GM18511 (cell line): Measurements from ENCODE around the gene FXYD6.
A peak's percentile ranks its signal among the peaks of the same experiment; 100 is the strongest.

Experiments used
- ATAC-seq: cut with Tn5 transposase; IDR thresholded peaks from one replicate; pipeline ENCODE4 v1.9.1; 2021; ENCODE audit warnings: mild to moderate bottlenecking, moderate library complexity; ENCODE audit not compliant: unreplicated experiment

The FXYD6 gene

DNA sequence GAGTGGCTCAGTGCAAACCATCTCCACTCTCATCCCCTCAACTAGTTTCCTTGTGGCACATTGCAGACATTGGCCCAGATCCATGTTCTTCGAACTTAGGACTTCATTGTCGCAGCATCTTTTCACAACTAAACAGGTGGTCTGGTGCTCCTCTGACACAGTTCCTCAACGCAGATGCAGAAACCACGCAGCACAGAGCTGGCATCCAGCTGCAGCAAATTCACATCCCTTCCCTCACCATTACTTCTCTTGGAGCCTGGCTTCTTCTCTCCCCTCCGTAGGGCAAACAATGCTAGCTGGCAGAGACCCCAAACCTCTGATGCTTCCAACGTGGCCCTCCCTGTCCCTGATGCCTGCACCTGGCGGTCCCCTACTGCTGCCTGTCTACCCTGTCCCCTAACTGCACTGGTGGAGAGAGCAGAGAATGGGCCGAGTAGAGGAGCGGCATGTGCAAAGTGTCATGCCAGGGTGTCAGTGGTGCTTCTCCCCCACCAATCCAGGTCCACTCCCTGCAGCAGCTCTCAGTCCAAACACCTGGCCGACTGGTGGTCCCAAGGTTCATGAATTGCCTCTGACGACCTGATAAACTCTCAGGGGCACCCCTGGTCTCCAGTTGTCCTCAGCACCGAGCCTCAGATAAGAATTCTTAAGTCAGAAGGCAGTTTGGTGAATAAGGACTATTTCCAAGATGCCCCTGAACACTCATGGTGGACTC is 34.6 kb upstream of the FXYD6 start:
- ATAC-seq = no peak

DNA sequence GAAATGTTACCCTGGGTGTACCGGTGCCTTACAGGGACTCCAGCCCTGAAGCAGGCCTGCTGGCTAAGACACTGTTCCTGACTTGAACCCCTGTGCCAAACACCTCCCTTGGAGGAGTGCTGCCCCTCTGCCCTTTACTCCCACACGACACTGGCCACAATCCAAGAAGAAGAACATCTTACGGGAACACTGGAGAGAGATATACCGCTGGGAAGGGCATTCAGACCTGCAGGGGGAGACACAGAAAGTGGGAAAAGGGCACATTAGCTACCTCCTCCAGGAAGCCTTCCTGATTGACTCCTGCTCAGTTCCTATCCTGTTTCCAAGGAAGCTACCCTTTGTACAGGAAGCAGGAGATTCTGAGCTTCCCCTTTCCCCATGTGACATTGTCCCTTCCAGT is 34.1 kb upstream of the FXYD6 start:
- ATAC-seq = no peak

DNA sequence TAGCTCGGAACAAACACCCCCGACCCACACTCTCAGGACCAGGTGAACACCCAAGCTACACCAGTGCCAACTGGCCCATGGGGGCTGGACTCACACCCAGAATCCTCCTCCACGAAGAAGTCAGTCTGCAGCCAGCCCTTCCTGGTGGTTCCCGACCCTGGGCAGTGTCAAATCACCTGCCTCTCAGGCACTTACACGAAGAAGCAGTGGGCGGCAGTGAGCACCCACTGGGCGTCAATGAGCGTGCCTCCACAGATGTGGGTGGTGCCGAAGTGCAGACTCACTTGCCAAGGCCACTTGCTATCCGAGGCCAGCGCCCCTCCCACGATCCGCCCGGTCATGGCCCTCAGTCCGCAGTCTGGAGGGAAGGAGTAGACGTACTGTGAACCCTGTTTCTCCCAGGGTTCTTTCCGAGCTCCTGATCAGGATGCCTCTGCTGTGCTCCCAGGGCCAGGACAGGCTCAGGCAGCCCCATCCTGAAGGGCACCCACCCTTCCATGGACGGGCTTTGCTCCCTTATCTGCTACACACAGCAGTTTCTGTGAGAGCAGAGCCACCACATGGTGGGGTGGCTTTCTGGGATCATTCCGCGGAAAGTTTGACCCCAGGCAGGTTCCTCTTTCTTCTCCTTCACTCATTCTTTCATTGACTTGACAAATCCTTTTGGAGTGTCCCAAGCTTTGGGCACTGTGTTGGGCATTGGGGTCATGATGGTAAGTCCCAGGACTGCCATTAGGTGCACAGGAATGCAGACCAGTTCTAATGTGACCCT is 33.3 kb upstream of the FXYD6 start:
- no peak for ATAC-seq

DNA sequence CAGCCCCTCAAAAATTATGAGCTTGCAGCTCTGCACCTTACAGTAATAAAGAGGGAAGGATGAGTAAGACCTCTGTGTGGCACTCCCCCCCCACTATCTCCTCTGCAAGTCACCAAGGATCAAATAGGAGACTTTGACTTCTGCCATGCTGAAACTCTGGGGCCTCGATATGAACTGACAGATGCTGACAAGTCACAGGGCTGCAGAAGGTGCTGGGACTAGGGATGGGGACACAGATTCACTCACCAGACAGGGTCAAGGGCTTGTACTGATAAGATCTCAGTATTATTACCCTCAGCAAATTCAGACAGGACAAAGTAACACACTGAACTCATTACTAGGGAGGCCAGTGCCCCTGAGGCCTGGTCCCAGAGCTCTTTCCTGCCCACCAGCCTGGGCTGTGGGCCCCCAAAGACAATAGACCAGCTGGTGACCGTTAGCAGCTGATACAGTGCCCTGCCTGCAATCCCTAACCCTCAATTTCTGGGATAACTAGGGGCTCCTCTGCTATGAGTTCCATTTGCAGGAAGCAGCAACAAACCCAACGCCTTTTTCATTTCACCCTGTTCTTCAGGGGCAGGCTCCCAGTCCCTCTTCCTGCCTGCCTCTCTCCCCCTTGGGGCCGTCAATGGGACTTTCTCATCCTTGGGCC is 32.6 kb upstream of the FXYD6 start:
- no peak for ATAC-seq

DNA sequence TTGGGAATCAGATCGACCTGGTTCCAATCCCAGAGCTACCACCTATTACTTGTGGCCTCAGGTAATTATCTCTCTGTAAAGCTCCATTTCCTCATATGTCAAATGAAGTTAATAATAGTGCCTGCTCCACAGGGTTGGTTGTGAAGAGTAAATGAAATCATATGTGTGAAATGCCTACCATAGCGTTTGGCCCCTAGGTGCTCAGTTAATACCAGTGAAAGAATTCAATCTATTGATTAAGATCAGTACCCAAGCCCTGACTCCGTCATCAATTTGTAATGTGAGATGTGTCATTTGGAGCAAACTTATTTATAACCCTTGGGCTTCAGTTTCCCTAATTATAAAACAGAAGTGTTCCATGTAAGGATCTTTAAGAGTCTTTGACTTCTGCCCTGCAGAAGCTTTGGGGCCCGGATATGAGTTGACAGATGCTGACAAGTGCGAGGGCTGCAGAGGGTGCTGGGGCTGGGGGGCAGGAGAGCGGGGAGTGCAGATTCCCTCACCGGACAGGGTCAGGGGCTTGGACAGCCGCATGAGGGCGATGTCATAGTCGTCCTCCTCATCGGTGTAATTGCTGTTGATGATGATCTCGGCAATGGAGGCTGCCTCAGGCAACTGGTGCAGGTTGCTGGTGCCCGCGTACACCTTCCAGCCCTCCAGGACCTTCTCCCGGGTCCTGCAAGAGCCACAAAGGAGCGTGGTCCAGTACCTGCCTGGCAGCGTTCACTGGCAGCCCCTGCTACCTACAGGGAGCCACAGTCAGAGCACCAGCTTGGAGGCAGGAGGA is 31.8 kb upstream of the FXYD6 start:
- ATAC-seq = no peak

DNA sequence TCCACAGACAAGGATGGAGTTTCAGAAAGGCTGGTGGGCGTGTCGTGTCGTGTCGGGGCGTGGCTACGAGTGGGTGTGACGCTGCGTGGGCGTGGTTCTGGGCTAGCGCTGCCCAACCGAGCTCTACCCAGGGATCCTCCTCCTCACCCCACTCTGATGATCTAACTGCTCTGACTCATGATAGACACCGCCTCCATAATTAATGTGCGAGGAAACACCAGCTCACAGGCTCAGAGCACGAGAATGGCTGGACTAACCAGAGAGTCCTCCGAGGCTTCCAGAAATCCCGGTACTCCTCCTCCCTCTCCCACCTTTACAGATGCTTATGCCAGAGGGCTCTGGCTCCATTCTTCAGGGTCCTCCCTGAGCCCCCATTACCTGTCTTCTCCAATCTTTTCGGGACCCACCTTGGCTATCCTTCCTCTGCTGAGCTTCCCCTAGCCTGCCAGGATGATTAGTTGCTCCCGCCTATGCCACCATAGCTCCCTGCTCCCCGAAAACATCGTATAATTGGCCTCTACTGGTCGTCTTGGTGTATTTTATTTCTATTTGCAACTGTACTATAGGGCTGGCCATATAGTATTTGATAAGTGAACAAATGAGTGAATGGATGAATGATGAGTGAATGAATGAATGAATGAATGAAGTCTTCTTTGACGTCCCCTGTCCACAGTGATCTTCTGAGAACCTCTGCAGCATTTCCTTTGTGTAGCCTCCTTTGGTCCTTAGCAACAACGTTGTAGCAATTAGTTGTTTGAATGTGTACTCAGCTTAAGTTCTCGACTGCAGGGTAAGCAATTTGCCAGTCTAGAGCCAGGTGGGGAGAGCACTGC is 31.0 kb upstream of the FXYD6 start:
- peak; percentile 76 for ATAC-seq

DNA sequence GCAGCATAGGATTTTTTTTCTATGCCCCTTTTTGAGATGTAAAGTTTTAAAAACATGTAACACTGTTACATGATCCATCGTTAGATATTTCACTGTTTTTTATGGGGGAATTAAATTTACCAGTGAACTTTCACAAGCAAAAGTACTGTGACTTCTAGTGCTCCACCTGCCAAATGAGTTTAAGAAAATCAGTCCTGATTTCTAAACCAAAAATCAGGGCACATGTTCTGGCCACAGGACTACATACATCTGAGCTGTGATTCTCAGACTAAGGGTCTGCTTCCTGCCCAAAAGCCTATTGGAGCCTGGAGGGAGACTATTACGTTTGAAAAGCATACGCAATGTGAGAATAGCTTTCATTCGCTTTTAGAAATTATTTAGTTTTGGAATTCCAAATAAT is 30.3 kb upstream of the FXYD6 start:
- no peak for ATAC-seq

DNA sequence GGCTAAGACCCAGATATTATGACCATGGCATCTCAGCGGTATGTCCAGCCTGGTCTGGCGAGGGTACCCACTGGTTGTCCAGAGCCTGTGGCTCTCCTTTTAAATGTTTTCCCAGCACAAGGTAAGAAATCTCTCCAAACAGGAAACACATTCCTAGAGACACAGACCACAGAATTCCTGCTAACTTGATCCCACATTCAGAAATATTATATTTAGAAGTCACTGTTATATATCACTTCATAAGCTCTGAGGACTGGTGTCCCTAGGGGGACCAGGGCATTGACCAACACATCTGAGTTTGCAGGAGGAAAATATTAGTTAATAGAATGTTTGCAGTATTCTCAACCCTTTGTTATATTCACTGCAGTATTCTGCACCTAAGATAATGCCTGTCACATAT is 29.7 kb upstream of the FXYD6 start:
- ATAC-seq = no peak

DNA sequence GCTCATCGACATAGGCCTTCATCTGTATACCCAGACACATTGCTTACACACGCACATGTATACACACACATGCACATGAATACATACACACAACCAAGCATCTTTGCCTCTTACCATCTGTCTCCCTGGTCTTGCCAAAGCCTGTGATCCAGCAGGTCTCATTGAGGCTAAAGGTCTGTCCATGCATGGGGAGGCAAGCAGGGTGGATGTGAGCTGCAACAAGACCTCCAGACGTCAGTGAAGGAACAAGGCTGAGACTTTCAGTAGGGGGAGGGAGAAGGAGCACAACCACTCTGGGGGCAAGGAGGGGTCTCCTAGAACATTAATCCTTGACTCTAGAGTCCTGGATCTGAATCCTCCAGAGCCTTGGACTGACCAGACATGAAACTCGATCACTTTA is 29.1 kb upstream of the FXYD6 start:
- ATAC-seq = no peak

DNA sequence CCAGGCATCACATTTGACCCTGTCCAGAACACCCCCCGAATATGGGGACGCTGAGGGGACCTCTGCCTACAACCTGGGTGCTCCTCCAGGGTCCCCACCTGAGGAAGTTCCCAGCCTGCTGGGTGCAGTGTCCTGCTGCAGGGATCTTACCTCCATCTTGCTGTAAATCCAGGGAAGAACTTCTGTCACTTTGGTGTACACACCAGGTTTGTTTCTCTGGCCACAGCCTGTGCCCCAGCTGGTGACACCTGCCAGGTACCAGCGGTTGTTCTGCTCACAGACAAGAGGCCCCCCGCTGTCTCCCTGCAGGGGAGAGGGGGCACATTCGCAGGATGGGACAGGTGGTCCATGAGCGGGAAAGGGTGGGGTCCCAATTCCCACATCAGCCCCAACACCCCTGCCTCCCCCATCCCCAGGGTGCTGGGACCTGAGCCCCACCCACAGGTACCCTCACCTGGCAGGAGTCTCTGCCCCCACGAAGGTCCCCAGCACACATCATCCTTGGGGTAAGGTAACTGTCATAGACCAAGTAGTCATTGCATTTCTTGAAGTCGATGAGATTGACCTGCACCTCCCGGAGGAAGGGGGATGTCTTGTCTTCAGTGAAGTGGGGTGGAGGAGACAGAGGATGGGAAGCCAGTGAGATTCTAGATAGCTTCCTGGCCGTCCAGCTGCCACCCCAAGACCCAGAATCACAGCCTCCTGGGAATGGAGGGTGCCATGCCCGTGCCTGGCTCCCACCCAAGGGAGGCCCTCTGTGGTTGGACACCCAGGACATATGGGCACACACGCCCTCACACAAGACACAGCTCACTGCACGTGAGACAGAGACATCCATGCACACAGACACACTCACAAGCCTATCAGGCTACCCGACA is 27.3 kb upstream of the FXYD6 start:
- no peak for ATAC-seq

DNA sequence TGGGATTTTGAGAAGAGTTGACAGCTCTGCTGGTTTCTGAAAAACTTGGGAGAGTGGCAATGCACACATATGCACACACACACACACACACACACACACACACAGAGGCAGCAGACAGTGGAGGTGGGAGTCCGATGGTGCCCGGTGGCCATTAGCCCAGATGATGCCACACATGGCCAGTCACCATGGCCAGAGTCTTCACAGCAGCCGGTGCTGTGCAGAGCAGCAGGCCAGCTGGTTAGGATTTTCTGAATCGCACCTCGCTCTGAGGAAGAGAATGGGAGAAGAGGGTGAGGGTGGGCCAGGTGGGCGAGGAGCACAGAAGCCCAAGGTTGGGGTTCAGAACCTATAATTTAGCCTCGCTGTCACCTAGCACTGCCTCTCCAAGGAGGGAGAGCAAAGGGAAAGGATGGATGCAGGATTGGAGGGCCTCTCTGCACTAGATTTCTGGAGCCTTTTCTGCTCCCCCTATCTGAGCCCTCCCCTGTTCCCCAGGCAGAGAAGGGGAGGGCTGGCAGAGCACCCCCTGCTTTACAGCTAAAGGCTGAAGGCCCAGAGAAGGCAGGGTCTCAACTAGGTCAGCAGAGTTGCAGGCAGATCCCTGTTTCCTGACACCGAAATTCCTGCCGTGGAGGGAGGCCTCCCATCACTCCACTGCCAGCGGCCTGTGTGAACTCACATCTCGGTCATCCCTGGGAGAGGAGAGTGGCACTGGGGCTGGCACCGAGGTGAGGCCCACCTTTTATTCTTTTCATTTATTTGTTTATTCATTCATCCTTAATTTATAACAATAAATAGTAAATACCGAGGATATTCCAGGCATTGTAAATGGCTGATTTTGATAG is 25.8 kb upstream of the FXYD6 start:
- ATAC-seq = no peak

DNA sequence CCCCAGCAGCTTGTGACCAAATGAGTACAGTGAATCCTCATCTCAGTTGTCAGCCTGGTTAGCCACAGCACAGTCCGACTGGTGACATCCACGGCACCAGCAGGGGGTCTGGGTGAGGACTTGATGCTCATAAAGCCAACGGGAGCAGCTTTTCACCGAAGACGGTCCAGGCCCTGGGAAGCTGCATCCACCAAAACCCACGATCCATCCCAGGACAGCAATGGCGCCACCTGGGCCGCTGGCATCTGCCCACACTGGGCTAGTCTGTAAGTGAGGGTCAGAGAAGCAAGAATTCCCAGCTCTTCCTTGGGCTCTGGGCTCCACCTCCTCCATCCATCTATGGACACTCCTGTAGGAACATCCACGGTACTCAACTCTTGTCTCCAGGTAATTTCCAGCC is 25.1 kb upstream of the FXYD6 start:
- no peak for ATAC-seq

DNA sequence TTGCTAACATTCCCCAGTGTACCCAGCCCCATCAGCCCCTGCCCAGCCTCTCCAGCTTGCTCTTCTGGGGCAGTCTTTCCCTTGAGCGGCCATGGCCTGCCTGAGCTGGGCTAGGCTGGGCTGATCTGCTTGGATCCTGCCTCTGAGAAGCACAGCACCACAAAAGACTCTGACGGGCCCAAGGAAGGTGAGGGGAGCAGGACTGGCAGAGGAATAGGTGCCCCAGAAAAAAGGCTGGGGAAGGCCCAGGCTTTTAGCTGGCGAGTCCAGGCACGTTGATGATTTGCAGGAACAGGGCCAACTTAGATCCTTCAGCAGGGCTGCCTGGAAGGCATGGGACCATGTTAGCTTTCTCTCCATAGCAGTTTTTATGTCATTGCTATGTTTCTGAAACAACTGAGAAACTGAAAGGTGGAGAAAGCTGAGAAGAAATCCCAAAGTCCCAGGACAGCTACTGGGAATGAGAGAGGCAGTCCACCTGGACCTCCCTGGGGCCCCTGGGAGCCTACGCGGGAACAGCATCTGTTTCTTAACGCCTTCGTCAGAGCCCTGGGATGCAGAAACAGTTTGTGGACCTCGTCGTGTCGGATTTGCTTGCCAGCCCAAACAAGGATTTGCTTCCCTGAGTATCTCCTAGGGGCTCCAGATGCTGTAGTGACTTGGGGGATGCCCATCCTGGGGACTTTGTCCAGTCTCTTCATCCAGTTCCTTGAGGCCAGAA is 24.4 kb upstream of the FXYD6 start:
- ATAC-seq = no peak

DNA sequence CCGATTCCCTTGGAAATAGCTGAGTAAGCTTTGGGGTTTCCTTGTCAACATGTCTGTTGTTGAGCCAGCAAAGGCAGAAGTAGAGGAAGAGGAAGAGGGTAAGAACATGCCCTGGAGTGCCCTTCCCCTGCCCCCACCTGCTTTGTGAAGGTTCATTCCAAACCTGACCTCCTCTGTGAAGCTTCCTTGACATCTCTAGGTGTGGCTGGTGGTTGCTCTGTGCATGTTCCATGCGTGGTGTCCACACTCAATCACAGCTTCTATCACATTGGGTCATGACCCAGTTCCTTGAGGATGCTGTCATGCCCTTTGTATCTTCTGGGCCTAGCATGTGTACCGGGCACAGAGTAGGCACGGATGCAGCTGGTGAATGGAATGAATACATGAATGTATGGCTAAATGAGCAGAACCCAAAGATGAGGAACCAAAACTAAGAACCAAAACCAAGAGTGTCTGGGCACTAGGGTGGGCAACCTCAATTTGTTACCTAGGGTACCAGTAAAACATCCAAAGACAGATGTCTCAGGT is 23.7 kb upstream of the FXYD6 start:
- ATAC-seq = peak; percentile 73

DNA sequence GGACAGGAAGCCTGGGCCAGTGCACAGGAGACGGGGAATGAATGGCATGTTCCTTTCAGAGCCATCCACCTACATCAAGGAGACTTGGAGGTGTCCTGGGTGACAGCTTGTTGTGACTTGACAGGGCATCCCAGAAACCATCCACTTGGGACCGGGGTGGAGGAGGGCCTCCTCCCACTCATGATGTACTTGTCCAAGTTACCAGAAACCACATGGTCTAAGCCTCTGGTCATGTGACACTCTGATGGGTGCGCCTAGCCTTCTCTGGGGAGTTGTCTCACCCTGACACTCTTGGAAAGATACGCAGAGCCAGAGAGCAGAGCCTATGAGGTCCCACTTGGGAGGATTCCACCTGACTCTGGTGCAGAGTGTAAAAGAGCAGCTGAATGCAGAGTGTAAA is 21.6 kb upstream of the FXYD6 start:
- ATAC-seq = no peak

DNA sequence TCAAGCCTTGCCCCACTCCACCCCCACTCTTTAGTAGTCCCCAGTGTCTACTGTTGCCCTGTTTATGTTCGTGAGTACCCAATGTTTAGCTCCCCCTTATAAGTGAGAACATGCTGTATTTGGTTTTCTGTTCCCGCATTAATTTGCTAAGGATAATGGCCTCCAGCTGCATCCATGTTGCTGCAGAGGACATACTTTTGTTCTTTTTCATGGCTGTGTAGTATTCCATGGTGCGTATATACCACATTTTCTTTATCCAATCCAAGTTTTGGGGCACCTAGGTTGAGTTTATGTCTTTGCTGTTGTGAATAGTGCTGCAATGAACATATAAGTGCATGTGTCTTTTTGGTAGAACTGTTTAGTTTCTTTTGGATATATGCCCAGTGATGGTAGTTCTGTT is 16.2 kb upstream of the FXYD6 start:
- ATAC-seq = no peak

DNA sequence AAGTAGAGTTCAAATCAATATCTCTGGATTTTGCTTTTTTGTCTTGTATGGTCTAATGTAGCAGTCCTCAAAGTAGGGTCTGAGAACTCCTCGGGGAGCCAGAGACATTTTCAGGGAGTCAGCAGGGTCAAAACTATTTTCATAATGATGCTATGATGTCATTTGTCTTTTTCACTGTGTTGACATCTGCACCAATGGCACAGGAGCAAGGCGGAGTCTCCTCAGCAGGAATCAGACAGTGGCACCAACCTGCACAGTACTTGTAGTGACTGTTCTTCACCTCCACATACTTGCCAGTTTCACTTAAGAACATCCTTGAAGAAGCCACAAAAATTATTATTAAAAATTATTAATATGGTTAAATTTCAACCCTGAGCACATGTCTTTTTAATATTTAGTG is 14.9 kb upstream of the FXYD6 start:
- no peak for ATAC-seq

DNA sequence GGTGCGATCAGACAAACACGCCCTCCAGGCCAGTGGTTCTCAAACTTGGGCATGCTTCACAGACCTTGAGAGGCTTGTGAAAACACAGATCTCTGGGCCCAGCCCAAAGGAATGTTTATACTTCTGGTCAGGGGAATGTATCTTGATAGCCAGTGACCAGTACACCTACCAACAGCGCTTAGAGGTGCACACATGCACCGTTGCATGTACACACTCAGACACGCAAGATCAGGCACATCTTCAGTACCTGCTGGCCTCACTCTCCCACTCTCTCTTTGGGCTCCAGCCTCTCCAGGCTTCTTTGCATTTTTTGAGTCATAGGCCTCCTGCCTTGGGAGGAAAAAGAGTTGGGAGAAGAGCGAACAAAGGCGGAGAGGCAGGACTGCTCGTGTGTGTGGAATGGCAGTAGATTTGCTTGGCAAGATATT is 11.7 kb upstream of the FXYD6 start:
- no peak for ATAC-seq
